HCT116 (cell line): Measurements from ENCODE around the gene SIRT3. TPM values are rescaled to one million over a fixed set of nuclear protein-coding genes. Genes with fewer than 3 reads are reported as not detected.

Experiments
- ATAC-seq: fragments of 200-7000 bp; cut with Tn5 transposase; 2 replicates; pipeline ENCODE4 v1.9.1; 2020; ENCODE audit warnings: mild to moderate bottlenecking, moderate library complexity
- BruUV-seq: library from RNA; stranded (reverse); fragments of 400-500 nt; replicated peaks from 2 replicates; lab custom pipeline; 2021; lab: Mats Ljungman, UMichigan
- CTCF ChIA-PET: fragments of 300-600 bp; sonication (Branson Sonifier 250); formaldehyde crosslinking; loops from one replicate; lab custom pipeline; 2021; ENCODE audit warnings: antibody characterized with exemption; lab: Charles Lee
- POLR2A ChIA-PET: fragments of 300-600, 350-600 bp; sonication (Branson Sonifier 250); formaldehyde crosslinking; loops from one replicate; lab custom pipeline; 2021; ENCODE audit warnings: antibody characterized with exemption; lab: Charles Lee
- RAD21 ChIA-PET, 2 experiments: fragments of 300-600 bp; sonication (Branson Sonifier 250); formaldehyde crosslinking; loops; one replicate each; lab custom pipeline; 2023; ENCODE audit warnings: low total read pairs in 2 of 2; ENCODE audit not compliant: uncharacterized antibody in 2 of 2, unreplicated experiment in 2 of 2, low non-redundant PET in 1 of 2; lab: Charles Lee
- DNase-seq: peaks from one replicate; pipeline ENCODE4 v3.0.0-alpha.2; 2010; ENCODE audit warnings: low read depth, low spot score
- H2AFZ ChIP-seq: fragments of 200-600 bp; shearing (Covaris generic), sonication (generic); 2 replicates; pipeline ENCODE4 v1.6.1; 2017; ENCODE audit warnings: low read depth, mixed run types, mixed read lengths, antibody characterized with exemption, low read length; ENCODE audit not compliant: poor library complexity, severe bottlenecking
- H3K27ac ChIP-seq: 2 replicates; pipeline ENCODE4 v1.5.1; 2012; ENCODE audit warnings: low read depth, low read length
- H3K27me3 ChIP-seq: fragments of 200-600 bp; sonication (generic); 2 replicates; pipeline ENCODE4 v1.6.1; 2016; ENCODE audit warnings: mixed run types, low read length, mixed read lengths; ENCODE audit not compliant: insufficient read depth
- H3K36me3 ChIP-seq, 2 experiments: fragments of 200-500 bp in 1 of 2; fragments of 200-600 bp in 1 of 2; sonication (Bioruptor generic) in 1 of 2; sonication (generic) in 1 of 2; 2 replicates each; pipeline versions ENCODE4 v1.5.1 to v1.6.1; 2014 to 2016; ENCODE audit warnings: low read length in 2 of 2, inconsistent platforms in 1 of 2, mixed read lengths in 1 of 2, mixed run types in 1 of 2; ENCODE audit not compliant: insufficient read depth in 2 of 2, control insufficient read depth in 1 of 2
- H3K4me1 ChIP-seq, 2 experiments: fragments of 200-600 bp in 1 of 2; sonication (generic) in 1 of 2; 2 replicates each; pipeline versions ENCODE4 v1.5.1 to v1.6.1; 2012 to 2017; ENCODE audit warnings: low read length in 2 of 2, inconsistent platforms in 1 of 2, mild to moderate bottlenecking in 1 of 2, mixed read lengths in 1 of 2, mixed run types in 1 of 2, moderate library complexity in 1 of 2; ENCODE audit not compliant: insufficient read depth in 2 of 2, control insufficient read depth in 1 of 2
- H3K4me2 ChIP-seq: fragments of 200-600 bp; sonication (generic); 2 replicates; pipeline ENCODE4 v1.6.1; 2017; ENCODE audit warnings: mixed run types, low read length, mixed read lengths
- H3K4me3 ChIP-seq, 2 experiments: fragments of 200-600 bp in 1 of 2; sonication (generic) in 1 of 2; replicated peaks in 1 of 2; 2 replicates each; pipeline ENCODE4 v1.5.1; 2011 to 2016; ENCODE audit warnings: low read length in 2 of 2, control low read depth in 1 of 2, low read depth in 1 of 2, mild to moderate bottlenecking in 1 of 2, mixed read lengths in 1 of 2, mixed run types in 1 of 2
- H3K79me2 ChIP-seq: fragments of 200-600 bp; sonication (generic); 2 replicates; pipeline ENCODE4 v1.6.1; 2017; ENCODE audit warnings: mild to moderate bottlenecking, mixed run types, low read length, moderate library complexity, mixed read lengths; ENCODE audit not compliant: insufficient read depth
- H3K9ac ChIP-seq: fragments of 200-600 bp; sonication (generic); 2 replicates; pipeline ENCODE4 v1.6.1; 2016; ENCODE audit warnings: low read length, mixed read lengths
- H3K9me2 ChIP-seq: fragments of 200-600 bp; sonication (generic), shearing (Covaris generic); 2 replicates; pipeline ENCODE4 v1.6.1; 2017; ENCODE audit warnings: mixed run types, mild to moderate bottlenecking, moderate library complexity; ENCODE audit not compliant: insufficient read depth
- H3K9me3 ChIP-seq, 2 experiments: fragments of 200-500 bp in 1 of 2; fragments of 200-600 bp in 1 of 2; sonication (Bioruptor generic) in 1 of 2; sonication (generic) in 1 of 2; 2 replicates each; pipeline ENCODE4 v1.6.1; 2014 to 2017; ENCODE audit warnings: low read length in 2 of 2, mixed read lengths in 2 of 2, inconsistent platforms in 1 of 2, low read depth in 1 of 2, mild to moderate bottlenecking in 1 of 2, mixed run types in 1 of 2, moderate library complexity in 1 of 2; ENCODE audit not compliant: control insufficient read depth in 1 of 2, insufficient read depth in 1 of 2
- H4K20me1 ChIP-seq: fragments of 200-600 bp; sonication (generic), shearing (Covaris generic); 2 replicates; pipeline ENCODE4 v1.6.1; 2017; ENCODE audit warnings: mixed run types, mild to moderate bottlenecking, moderate library complexity; ENCODE audit not compliant: insufficient read depth
- CBX3 ChIP-seq: IDR thresholded peaks from 2 replicates; pipeline ENCODE4 v1.6.1; 2012; ENCODE audit warnings: low read depth
- ELF1 ChIP-seq: IDR thresholded peaks from 2 replicates; pipeline ENCODE4 v1.6.1; 2012; ENCODE audit warnings: low read depth, borderline replicate concordance
- EZH2 ChIP-seq: fragments of 200-600 bp; sonication (generic); IDR thresholded peaks from 2 replicates; pipeline ENCODE4 v1.6.1; 2017; ENCODE audit warnings: antibody characterized with exemption, mixed run types
- FOSL1 ChIP-seq: IDR thresholded peaks from 2 replicates; pipeline ENCODE4 v1.6.1; 2012; ENCODE audit warnings: low read depth
- POLR2A ChIP-seq: IDR thresholded peaks from 2 replicates; pipeline ENCODE4 v1.7.0; 2011; ENCODE audit warnings: borderline replicate concordance; ENCODE audit not compliant: insufficient read depth, insufficient read length; ENCODE audit errors: extremely low read depth
- POLR2AphosphoS5 ChIP-seq: IDR thresholded peaks from 2 replicates; pipeline ENCODE4 v1.6.1; 2011; ENCODE audit warnings: mild to moderate bottlenecking, low read depth, low read length, moderate library complexity
- RAD21 ChIP-seq: IDR thresholded peaks from 2 replicates; pipeline ENCODE4 v1.6.1; 2012; ENCODE audit warnings: low read depth, mild to moderate bottlenecking
- SRF ChIP-seq: IDR thresholded peaks from 2 replicates; pipeline ENCODE4 v1.6.1; 2012; ENCODE audit warnings: low read depth
- TCF7L2 ChIP-seq: IDR thresholded peaks from 2 replicates; pipeline ENCODE4 v1.7.0; 2011; ENCODE audit warnings: borderline replicate concordance, inconsistent platforms; ENCODE audit not compliant: insufficient read depth, insufficient read length; ENCODE audit errors: extremely low read depth
- ZBTB33 ChIP-seq: IDR thresholded peaks from 2 replicates; pipeline ENCODE4 v1.6.1; 2011; ENCODE audit warnings: mild to moderate bottlenecking, low read length, moderate library complexity; ENCODE audit not compliant: insufficient replicate concordance; ENCODE audit errors: extremely low read depth
- intact Hi-C: fragments of 100-400 bp; cut with micrococcal nuclease; formaldehyde crosslinking; loops from 2 replicates; pipeline ENCODE4 v1.10.0; 2022
- total RNA-seq: library from RNA; stranded (reverse); gene quantifications from one replicate; pipeline ENCODE4 v1.2.1, GENCODE V29; 2021; ENCODE audit not compliant: unreplicated experiment
- TF ChIP-seq, protein P1 (sequence below): IDR thresholded peaks from 2 replicates; pipeline ENCODE4 v1.6.1; 2012
- TF ChIP-seq, protein P2 (sequence below): IDR thresholded peaks from 2 replicates; pipeline ENCODE4 v1.6.1; 2012

SIRT3 gene
- total RNA-seq, 1 experiment from 2014 or later, result 17.9 TPM

GRCh38 chr11:213111-213510 is 23.0 kb downstream of the SIRT3 start:
- TF ChIP-seq ELF1 (no peak), ZBTB33 (no peak), RAD21 (no peak), FOSL1 (no peak), SRF (no peak), CBX3 (no peak), POLR2A (no peak), EZH2 (no peak), TCF7L2 (no peak), POLR2AphosphoS5 (no peak)
- TF ChIP-seq, protein P1, sequence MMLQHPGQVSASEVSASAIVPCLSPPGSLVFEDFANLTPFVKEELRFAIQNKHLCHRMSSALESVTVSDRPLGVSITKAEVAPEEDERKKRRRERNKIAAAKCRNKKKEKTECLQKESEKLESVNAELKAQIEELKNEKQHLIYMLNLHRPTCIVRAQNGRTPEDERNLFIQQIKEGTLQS, result no peak
- TF ChIP-seq, protein P2, sequence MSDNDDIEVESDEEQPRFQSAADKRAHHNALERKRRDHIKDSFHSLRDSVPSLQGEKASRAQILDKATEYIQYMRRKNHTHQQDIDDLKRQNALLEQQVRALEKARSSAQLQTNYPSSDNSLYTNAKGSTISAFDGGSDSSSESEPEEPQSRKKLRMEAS, result no peak
- TF ChIP-seq, all 23 proteins: peak for 0
- Histone ChIP-seq H3K9me3 (no peaks in the 10 kb centered on the region), H4K20me1 (no peaks in the 10 kb centered on the region), H3K4me2 (no peak overlapping the region), H3K36me3 (peaks cover 39 to 45% of the 10 kb centered on the region in 2 experiments), H3K9ac (no peak overlapping the region), H2AFZ (no peak overlapping the region), H3K4me1 (peaks cover 9 to 20% of the 10 kb centered on the region in 2 experiments), H3K27ac (no peak overlapping the region), H3K4me3 (no peak overlapping the region), H3K27me3 (no peaks in the 10 kb centered on the region), H3K79me2 (peaks cover 40% of the 10 kb centered on the region), H3K9me2 (no peaks in the 10 kb centered on the region)
- ChIA-PET CTCF (interaction anchor here (0.7 kb wide), 1 partner anchor 235 kb away, joined by 3 read pairs; no protein-coding TSS in a partner anchor), POLR2A (interaction anchor here (0.7 kb wide), 1 partner anchor 10 kb away, joined by 3 read pairs; no protein-coding TSS in a partner anchor), RAD21 (no interaction called here)
- DNase-seq (no peak), ATAC-seq (no peak)
- intact Hi-C loops, result no loop called here
- no TSS peak for BruUV-seq
